SK-N-SH (cell line): ENCODE measurements around the gene HOXB7. TPM values are rescaled to one million over a fixed set of nuclear protein-coding genes. Genes with fewer than 3 reads are reported as not detected.

Experiments used
- CTCF ChIA-PET: fragments of 300-600, 350-600 bp; formaldehyde crosslinking; extraction: SDS; loops from one replicate; lab custom pipeline; 2021; lab: Yijun Ruan, JAX
- POLR2A ChIA-PET: fragments of 350-600 bp; sonication (Branson Sonifier 250); formaldehyde crosslinking; extraction: SDS; loops from one replicate; lab custom pipeline; 2020; ENCODE audit warnings: antibody characterized with exemption, inconsistent platforms; lab: Yijun Ruan, JAX
- DNase-seq: peaks from one replicate; pipeline ENCODE4 v3.0.0; 2012
- H2AFZ ChIP-seq: fragments of 200-600 bp; sonication (generic); 2 replicates; pipeline ENCODE4 v1.8.1; 2016; ENCODE audit warnings: antibody characterized with exemption, mild to moderate bottlenecking, low read depth
- H3F3A ChIP-seq: fragments of 200-600 bp; sonication (generic); replicated peaks from 2 replicates; pipeline ENCODE3; 2016; ENCODE audit warnings: antibody characterized with exemption, mild to moderate bottlenecking; ENCODE audit not compliant: insufficient read depth
- H3K27ac ChIP-seq, 2 experiments: fragments of 200-500 bp in 1 of 2; fragments of 200-600 bp in 1 of 2; sonication (Bioruptor generic) in 1 of 2; sonication (generic), shearing (Covaris generic) in 1 of 2; 2 replicates each; pipeline versions ENCODE4 v1.5.1 to v1.6.1; 2014 to 2016; ENCODE audit warnings: low read depth in 2 of 2, inconsistent platforms in 1 of 2, low read length in 1 of 2, mild to moderate bottlenecking in 1 of 2, mixed read lengths in 1 of 2
- H3K27me3 ChIP-seq: fragments of 200-600 bp; sonication (generic), shearing (Covaris generic); 2 replicates; pipeline ENCODE4 v1.6.1; 2016; ENCODE audit warnings: mixed run types; ENCODE audit not compliant: insufficient read depth
- H3K36me3 ChIP-seq, 2 experiments: fragments of 200-500 bp in 1 of 2; fragments of 200-600 bp in 1 of 2; sonication (Bioruptor generic) in 1 of 2; sonication (generic) in 1 of 2; replicated peaks in 1 of 2; 2 replicates each; pipeline versions ENCODE3 to v1.5.1; 2014 to 2016; ENCODE audit warnings: low read length in 1 of 2, mild to moderate bottlenecking in 1 of 2; ENCODE audit not compliant: insufficient read depth in 2 of 2, control insufficient read depth in 1 of 2
- H3K4me1 ChIP-seq, 2 experiments: fragments of 200-500 bp in 1 of 2; fragments of 200-600 bp in 1 of 2; sonication (Bioruptor generic) in 1 of 2; sonication (generic), shearing (Covaris generic) in 1 of 2; 2 replicates each; pipeline versions ENCODE4 v1.5.1 to v1.6.1; 2014 to 2016; ENCODE audit warnings: low read depth in 1 of 2, low read length in 1 of 2, mixed run types in 1 of 2; ENCODE audit not compliant: insufficient read depth in 2 of 2, control insufficient read depth in 1 of 2
- H3K4me2 ChIP-seq: fragments of 200-600 bp; sonication (generic), shearing (Covaris generic); 2 replicates; pipeline ENCODE4 v1.6.1; 2017; ENCODE audit warnings: mixed run types
- H3K4me3 ChIP-seq, 2 experiments: fragments of 200-500 bp in 1 of 2; fragments of 200-600 bp in 1 of 2; sonication (Bioruptor generic) in 1 of 2; sonication (generic), shearing (Covaris generic) in 1 of 2; 2 replicates each; pipeline versions ENCODE4 v1.5.1 to v1.8.1; 2014 to 2016; ENCODE audit warnings: low read depth in 2 of 2, inconsistent platforms in 1 of 2, low read length in 1 of 2, mild to moderate bottlenecking in 1 of 2, mixed read lengths in 1 of 2, moderate library complexity in 1 of 2
- H3K79me2 ChIP-seq: fragments of 200-600 bp; sonication (generic); 2 replicates; pipeline ENCODE4 v1.8.1; 2017; ENCODE audit warnings: mild to moderate bottlenecking; ENCODE audit not compliant: insufficient read depth
- H3K9ac ChIP-seq: fragments of 200-600 bp; sonication (generic); 2 replicates; pipeline ENCODE4 v1.6.1; 2017; ENCODE audit warnings: mixed run types
- H3K9me2 ChIP-seq: fragments of 200-600 bp; sonication (generic); 2 replicates; pipeline ENCODE4 v1.6.1; 2017; ENCODE audit warnings: mixed run types
- H3K9me3 ChIP-seq: fragments of 200-600 bp; sonication (generic); 2 replicates; pipeline ENCODE4 v1.6.1; 2017; ENCODE audit warnings: mixed run types, mild to moderate bottlenecking, moderate library complexity
- H4K20me1 ChIP-seq: fragments of 200-600 bp; sonication (generic); 2 replicates; pipeline ENCODE4 v1.6.1; 2017; ENCODE audit warnings: mild to moderate bottlenecking, mixed run types; ENCODE audit not compliant: insufficient read depth
- EZH2phosphoT487 ChIP-seq: fragments of 200-600 bp; sonication (generic); IDR thresholded peaks from 2 replicates; pipeline ENCODE4 v1.6.1; 2017; ENCODE audit warnings: low read depth, mixed run types, mild to moderate bottlenecking, antibody characterized with exemption, moderate library complexity, borderline replicate concordance
- FOXM1 ChIP-seq: IDR thresholded peaks from 2 replicates; pipeline ENCODE4 v1.4.0; 2012; ENCODE audit warnings: low read depth, mild to moderate bottlenecking
- GATA2 ChIP-seq: sonication (generic); formaldehyde crosslinking; IDR thresholded peaks from 2 replicates; pipeline ENCODE4 v1.5.0; 2020; ENCODE audit warnings: mild to moderate bottlenecking, missing genetic modification reagents
- MAX ChIP-seq: IDR thresholded peaks from 2 replicates; pipeline ENCODE4 v1.4.0; 2012; ENCODE audit warnings: low read depth
- MEF2A ChIP-seq: IDR thresholded peaks from 2 replicates; pipeline ENCODE4 v1.4.0; 2012; ENCODE audit warnings: low read depth, borderline replicate concordance
- MXI1 ChIP-seq: IDR thresholded peaks from 2 replicates; pipeline ENCODE4 v1.6.1; 2012; ENCODE audit warnings: mild to moderate bottlenecking, low read depth, low read length, improper control_type of control experiment
- POLR2AphosphoS5 ChIP-seq: IDR thresholded peaks from 2 replicates; pipeline ENCODE4 v1.6.1; 2012; ENCODE audit warnings: low read depth, low read length
- SIN3A ChIP-seq: IDR thresholded peaks from 2 replicates; pipeline ENCODE4 v1.6.1; 2012; ENCODE audit warnings: low read depth, mild to moderate bottlenecking, low read length, moderate library complexity, borderline replicate concordance
- SMC3 ChIP-seq: IDR thresholded peaks from 2 replicates; pipeline ENCODE4 v1.6.1; 2012; ENCODE audit warnings: low read depth, low read length, improper control_type of control experiment
- whole genome bisulfite sequencing: methylation state at CpG from one replicate; pipeline ENCODE4 v1.1.6; 2017; ENCODE audit warnings: low lambda C conversion rate; 5-methylcytosine and 5-hydroxymethylcytosine counted together
- polyA plus RNA-seq, 3 experiments: library from polyadenylated mRNA; depleted of rRNA; stranded (reverse); fragments of >200 nt; gene quantifications; 2 replicates each; pipeline ENCODE4 v1.2.3, GENCODE V29; 2012
- small RNA-seq, 7 experiments: library from RNA; depleted of rRNA; stranded (forward); fragments of <200 nt; gene quantifications; one replicate each; pipeline ENCODE3, GENCODE V24; 2012

The HOXB7 gene
- polyA plus RNA-seq, 1 of the 3 experiments (the other 2 are of a cell fraction) = not detected

GRCh38 chr17:48559122-48559839 is 51.5 kb downstream of the HOXB7 start:
- Histone ChIP-seq H3K79me2 (no peaks in the 10 kb centered on the region), H4K20me1 (peaks cover 6% of the 10 kb centered on the region; the same call in 1 of the 2 replicates), H3K9me2 (no peaks in the 10 kb centered on the region), H3K27ac (no peak overlapping the region), H3K4me2 (no peak overlapping the region), H3K9me3 (no peaks in the 10 kb centered on the region), H3K4me3 (no peak overlapping the region), H2AFZ (no peak overlapping the region), H3F3A (no peaks in the 10 kb centered on the region), H3K9ac (no peak overlapping the region), H3K4me1 (peaks cover 0 to 2% of the 10 kb centered on the region in 2 experiments; a peak in 1 of 4 replicates), H3K36me3 (no peaks in the 10 kb centered on the region), H3K27me3 (peaks cover 96% of the 10 kb centered on the region)
- 25% methylated on average over 16 of the region's 16 CpGs for WGBS
- no peak for TF ChIP-seq MXI1
- no peak for TF ChIP-seq FOXM1
- TF ChIP-seq MAX = no peak
- TF ChIP-seq EZH2phosphoT487 = peak; percentile 64; the same call in 1 of the 2 replicates
- TF ChIP-seq SMC3 = no peak
- TF ChIP-seq POLR2AphosphoS5 = no peak
- no peak for TF ChIP-seq GATA2 (CRISPR knock-in tag)
- no peak for DNase-seq
- CTCF ChIA-PET = interaction anchor here (1.0 to 1.4 kb wide), 4 partner anchors 9 to 59 kb away, joined by 3 to 4 read pairs (median 3); partner anchors contain the start of gene HOXB5
- POLR2A ChIA-PET = no interaction called here

GRCh38 chr17:48558831-48559121 is 52.0 kb downstream of the HOXB7 start:
- H3K4me1 ChIP-seq = peaks cover 0 to 2% of the 10 kb centered on the region in 2 experiments; a peak in 1 of 4 replicates
- WGBS = 15% methylated on average over 2 of the region's 2 CpGs
- no peak overlapping the region for H3K4me3 ChIP-seq
- no peaks in the 10 kb centered on the region for H3K9me2 ChIP-seq
- peaks cover 6% of the 10 kb centered on the region; the same call in 1 of the 2 replicates for H4K20me1 ChIP-seq
- ChIA-PET POLR2A (no interaction called here), CTCF (interaction anchor here (1.0 to 1.1 kb wide), 2 partner anchors 8 to 35 kb away, joined by 3 read pairs; partner anchors contain the start of gene HOXB5)
- TF ChIP-seq MEF2A (no peak), EZH2phosphoT487 (no peak)
- DNase-seq = no peak
- no peak overlapping the region for H2AFZ ChIP-seq
- no peaks in the 10 kb centered on the region for H3K36me3 ChIP-seq
- H3K4me2 ChIP-seq = no peak overlapping the region
- H3K79me2 ChIP-seq = no peaks in the 10 kb centered on the region
- peaks cover 98% of the 10 kb centered on the region for H3K27me3 ChIP-seq
- no peaks in the 10 kb centered on the region for H3K9me3 ChIP-seq
- no peak overlapping the region for H3K27ac ChIP-seq
- no peaks in the 10 kb centered on the region for H3F3A ChIP-seq
- no peak overlapping the region for H3K9ac ChIP-seq

- DNase-seq = no peak
- Histone ChIP-seq H3K4me1 (peaks cover 0 to 2% of the 10 kb centered on the region in 2 experiments; a peak in 1 of 4 replicates), H2AFZ (no peak overlapping the region), H3K79me2 (no peaks in the 10 kb centered on the region), H3K9me3 (no peaks in the 10 kb centered on the region), H3K4me2 (no peak overlapping the region), H3K9me2 (no peaks in the 10 kb centered on the region), H3K27me3 (peaks cover 98% of the 10 kb centered on the region), H4K20me1 (peaks cover 6% of the 10 kb centered on the region; the same call in 1 of the 2 replicates), H3F3A (no peaks in the 10 kb centered on the region), H3K9ac (no peak overlapping the region), H3K4me3 (no peak overlapping the region), H3K36me3 (no peaks in the 10 kb centered on the region), H3K27ac (no peak overlapping the region)
- POLR2A ChIA-PET = no interaction called here
- CTCF ChIA-PET = interaction anchor here (1.2 to 1.4 kb wide), 4 partner anchors 12 to 608 kb away, joined by 3 to 4 read pairs (median 4); no protein-coding TSS in a partner anchor
- 20% methylated on average over 13 of the region's 13 CpGs for WGBS
- TF ChIP-seq SIN3A (no peak), POLR2AphosphoS5 (no peak), MXI1 (no peak)
- TF ChIP-seq, all 33 proteins: peak for 0
Measured at GRCh38 chr17:48558057-48558830, 52.6 kb downstream of the HOXB7 start.

Small RNAs within 50 kb of the gene (small RNA-seq; reads per million reads assigned to genes)
- gene MIR196A1 = 0 reads per million in 7 experiments

Other genes starting within 250 kb of the HOXB7 start
- not detected in 2 replicates for gene SKAP1, start 180.8 kb downstream of the HOXB7 start, polyA plus RNA-seq (2012; rRNA removed)
- not detected in 2 replicates for gene HOXB1, start 80.0 kb downstream of the HOXB7 start, polyA plus RNA-seq (2012; rRNA removed)
- 1.2 and 1.9 TPM in 2 replicates for gene HOXB2, start 65.9 kb downstream of the HOXB7 start, polyA plus RNA-seq (2012; rRNA removed)
- gene HOXB4, start 32.7 kb downstream of the HOXB7 start, polyA plus RNA-seq (2012; rRNA removed) = 0.03 TPM in 2 replicates
- gene HOXB3, start 20.8 kb downstream of the HOXB7 start, polyA plus RNA-seq (2012; rRNA removed) = 0.10 and 0.46 TPM in 2 replicates
- gene HOXB5, start 17.2 kb downstream of the HOXB7 start, polyA plus RNA-seq (2012; rRNA removed) = not detected in 2 replicates
- gene HOXB6, start 6.0 kb downstream of the HOXB7 start, polyA plus RNA-seq (2012; rRNA removed) = not detected in 2 replicates
- gene HOXB8, start 4.3 kb upstream of the HOXB7 start, polyA plus RNA-seq (2012; rRNA removed) = not detected in 2 replicates
- gene HOXB9, start 15.3 kb upstream of the HOXB7 start, polyA plus RNA-seq (2012; rRNA removed) = not detected in 2 replicates
- gene PRAC1, start 111.5 kb upstream of the HOXB7 start, polyA plus RNA-seq (2012; rRNA removed) = not detected in 2 replicates
- not detected in 2 replicates for gene PRAC2, start 112.2 kb upstream of the HOXB7 start, polyA plus RNA-seq (2012; rRNA removed)
- not detected in 2 replicates for gene HOXB13, start 117.7 kb upstream of the HOXB7 start, polyA plus RNA-seq (2012; rRNA removed)
- gene TTLL6, start 206.2 kb upstream of the HOXB7 start, polyA plus RNA-seq (2012; rRNA removed) = 3.1 and 5.1 TPM in 2 replicates
- 49.9 and 67.7 TPM in 2 replicates for gene CALCOCO2, start 220.0 kb upstream of the HOXB7 start, polyA plus RNA-seq (2012; rRNA removed)